Activated CD4-positive, alpha-beta T cell treated with anti-CD3 and anti-CD28 coated beads for 1 hour (primary cell): ENCODE results near the gene PDCL2.
A peak's percentile ranks its signal among the peaks of the same experiment; 100 is the strongest.
"Not testable (repeated sequence)": the region's sequence is repeated elsewhere in the genome, so short reads cannot be mapped to it uniquely, and the experiment has no call there.

Source experiments
- DNase-seq: peaks from one replicate; pipeline ENCODE4 v3.0.0-alpha.2; 2020

Gene PDCL2

DNA sequence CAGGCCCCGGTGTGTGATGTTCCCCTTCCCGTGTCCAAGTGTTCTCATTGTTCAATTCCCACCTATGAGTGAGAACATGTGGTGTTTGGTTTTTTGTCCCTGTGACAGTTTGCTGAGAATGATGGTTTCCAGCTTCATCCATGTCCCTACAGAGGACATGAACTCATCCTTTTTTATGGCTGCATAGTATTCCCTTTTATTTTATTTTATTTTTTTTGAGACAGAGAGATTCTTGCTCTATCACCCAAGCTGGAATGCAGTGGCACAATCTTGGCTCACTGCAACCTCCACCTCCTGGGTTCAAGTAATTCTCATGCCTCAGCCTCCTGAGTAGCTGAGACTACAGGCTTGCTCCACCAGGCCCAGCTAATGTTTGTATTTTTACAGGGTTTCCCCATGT, 9.3 kb downstream of the PDCL2 start:
- not testable (repeated sequence) for DNase-seq

DNA sequence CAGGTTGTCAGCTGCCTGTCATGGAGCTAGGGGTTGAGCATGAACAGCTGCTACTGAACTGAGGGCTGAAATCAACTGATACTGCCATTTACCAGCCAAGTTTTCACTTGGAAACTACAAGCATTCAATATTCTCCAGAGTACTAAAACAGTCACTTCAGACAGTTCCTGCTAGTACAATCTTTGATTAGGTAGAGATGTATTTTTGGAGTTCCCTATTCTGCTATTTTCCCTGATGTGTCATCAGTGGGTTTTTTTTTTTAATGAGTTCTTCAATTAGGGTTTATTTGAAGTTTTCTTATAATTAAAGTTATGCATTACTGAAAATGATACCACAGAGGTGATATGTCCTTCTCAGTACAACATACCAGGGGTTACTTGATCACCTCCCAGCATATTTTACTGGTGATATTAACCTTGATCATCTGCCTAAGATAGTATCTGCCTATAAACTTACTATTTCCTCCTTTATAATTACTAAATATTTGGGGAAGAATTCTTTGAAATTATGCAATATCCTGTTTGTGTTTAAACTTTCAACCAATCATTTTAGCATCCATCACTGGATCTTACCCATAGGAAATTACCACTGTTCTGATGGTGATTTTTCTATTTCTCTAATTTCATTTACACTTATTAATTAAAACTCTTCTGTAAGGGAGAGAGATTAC, 13.6 kb downstream of the PDCL2 start:
- DNase-seq, result no peak

DNA sequence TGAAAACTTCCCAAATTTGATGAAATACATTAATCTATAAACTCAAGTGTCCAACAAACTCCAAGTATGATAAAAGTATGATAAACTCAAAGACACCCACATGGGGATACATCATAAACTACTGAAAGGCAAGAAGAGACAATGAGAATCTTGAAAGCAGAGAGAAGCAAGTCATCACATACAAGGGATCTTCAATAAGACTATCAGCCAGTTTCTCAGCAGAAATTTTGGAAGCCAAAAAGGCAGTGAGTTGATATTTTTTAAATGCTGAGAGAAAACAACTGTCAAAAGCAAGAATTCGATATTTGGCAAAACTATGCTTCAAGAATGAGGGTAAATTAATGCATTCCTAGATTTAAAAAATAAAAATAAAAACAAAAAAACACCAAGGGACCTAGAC, 16.5 kb downstream of the PDCL2 start:
- no peak for DNase-seq

DNA sequence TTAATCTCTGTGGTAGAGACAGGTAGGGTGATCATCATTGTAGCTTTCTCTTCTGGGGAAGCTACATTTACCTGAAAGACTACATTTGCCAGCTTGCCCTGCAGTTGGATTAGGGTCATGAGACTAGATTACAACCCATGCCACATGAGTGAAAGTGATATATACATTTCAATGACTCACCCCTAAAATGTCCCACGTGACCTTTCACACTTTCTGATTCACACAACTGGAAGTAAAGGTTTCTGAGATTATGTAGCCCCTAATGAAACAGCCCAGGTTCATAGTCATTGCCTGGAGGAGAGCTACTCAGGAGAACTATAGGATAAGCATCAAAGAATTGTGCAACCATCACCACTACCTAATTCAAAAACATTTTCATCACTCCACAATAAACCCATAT, 17.8 kb downstream of the PDCL2 start:
- DNase-seq, result no peak

DNA sequence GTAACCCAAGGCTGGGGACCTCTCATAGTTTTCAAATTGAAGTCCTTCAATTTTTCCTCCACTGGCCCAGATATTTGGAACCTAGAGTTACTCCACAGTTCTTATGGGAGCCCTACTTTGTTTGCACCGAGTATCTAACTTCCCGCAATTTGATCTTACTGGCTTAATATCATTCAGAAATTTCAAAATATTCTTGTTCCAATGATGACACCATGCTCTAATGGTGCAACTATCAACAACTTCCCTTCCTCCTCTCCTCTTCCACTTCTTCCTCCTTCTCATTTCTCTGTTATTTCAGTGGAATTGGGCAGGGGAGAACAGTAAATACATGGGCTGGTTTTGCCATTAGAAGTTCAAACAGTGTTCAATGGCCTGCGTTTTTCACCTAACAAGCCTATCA, 20.2 kb downstream of the PDCL2 start:
- DNase-seq, result no peak

DNA sequence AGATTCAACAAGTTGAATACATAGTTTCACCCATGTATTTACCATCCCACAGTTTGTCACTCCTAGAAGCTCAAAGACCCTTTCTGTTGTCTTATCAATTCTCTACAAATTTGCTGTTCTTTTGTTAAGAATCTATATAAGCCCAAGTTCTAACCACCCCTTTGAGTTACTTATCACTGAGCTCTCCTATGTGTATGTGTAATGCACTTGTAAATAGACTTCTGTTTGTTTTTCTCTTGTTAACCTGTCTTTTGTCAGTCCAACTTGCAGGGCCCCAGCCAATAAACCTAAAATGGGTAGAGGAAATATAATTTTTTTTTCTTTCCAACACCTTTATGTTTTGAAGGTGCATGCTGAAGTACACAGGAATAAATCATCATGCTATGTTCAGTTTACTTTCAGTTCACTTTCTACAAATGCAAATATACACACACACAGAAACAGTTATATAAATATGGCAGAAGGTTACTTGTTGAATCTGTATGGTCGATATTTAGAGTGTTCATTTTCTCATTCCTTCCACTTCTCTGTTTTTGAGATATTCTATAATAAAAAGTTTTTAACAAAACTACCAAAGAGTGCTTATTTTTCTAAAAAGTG, 23.0 kb downstream of the PDCL2 start:
- DNase-seq, result no peak

DNA sequence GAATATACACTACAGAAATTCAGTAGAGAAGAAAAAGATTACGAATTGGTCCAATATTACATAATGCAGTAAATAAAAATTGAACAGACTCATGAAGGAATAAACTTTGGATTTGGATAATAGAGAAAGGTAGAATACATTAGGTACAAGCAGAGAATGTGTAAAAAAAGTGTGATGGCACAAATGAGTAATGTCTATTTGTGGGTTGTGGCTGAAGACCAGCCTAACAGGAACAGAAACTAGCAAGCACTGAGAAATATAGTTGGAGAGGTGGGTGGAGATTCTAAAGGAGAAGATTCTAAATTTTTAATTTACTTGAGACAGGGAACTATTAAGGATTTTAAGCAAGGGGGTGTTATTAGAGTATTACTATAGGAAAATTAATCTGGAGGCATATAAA, 30.2 kb downstream of the PDCL2 start:
- DNase-seq, result no peak

DNA sequence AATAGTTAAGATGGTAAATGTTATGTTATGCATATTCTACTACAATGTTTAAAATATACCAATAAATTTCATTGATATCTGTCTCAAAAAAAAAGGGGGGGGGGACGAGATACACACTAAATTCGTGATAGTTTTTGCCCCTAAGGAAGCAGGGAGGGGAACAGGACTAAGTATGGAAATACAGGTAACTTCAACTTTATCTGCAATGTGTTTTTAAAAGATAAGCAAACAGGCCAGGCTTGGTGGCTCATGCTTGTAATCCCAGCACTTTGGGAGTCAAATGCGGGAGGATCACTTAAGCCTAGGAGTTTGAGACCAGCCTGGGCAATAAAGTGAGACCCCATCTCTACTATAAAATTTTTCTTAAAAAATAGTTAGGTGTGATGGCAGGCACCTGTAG, 31.9 kb downstream of the PDCL2 start:
- DNase-seq, result no peak

DNA sequence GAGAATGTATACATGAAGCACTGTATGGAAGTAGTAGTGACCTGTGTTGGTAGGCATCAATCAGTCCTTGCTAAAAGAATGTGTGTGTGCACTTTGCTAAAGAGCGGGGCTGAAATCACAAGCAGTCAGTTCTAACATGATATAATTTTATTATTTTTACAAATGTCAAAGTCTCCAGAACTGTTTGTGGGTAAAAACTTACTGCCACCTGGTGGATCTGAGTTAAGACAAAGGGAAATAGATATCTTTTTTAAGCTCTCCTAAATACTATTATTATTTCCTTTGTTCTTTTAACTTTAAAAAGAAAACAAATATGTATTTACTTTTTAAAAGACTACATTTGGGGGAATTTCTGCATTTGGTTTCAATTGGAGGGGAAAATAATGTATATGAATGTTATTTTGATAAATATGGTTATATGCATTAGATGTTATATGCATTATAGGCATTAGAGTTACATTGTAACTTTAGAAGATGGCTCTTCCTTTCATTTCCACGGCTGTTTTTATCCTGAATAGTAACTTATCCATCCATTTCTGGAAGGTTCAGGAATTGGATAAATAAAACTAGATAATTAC, 37.5 kb downstream of the PDCL2 start:
- DNase-seq, result no peak

DNA sequence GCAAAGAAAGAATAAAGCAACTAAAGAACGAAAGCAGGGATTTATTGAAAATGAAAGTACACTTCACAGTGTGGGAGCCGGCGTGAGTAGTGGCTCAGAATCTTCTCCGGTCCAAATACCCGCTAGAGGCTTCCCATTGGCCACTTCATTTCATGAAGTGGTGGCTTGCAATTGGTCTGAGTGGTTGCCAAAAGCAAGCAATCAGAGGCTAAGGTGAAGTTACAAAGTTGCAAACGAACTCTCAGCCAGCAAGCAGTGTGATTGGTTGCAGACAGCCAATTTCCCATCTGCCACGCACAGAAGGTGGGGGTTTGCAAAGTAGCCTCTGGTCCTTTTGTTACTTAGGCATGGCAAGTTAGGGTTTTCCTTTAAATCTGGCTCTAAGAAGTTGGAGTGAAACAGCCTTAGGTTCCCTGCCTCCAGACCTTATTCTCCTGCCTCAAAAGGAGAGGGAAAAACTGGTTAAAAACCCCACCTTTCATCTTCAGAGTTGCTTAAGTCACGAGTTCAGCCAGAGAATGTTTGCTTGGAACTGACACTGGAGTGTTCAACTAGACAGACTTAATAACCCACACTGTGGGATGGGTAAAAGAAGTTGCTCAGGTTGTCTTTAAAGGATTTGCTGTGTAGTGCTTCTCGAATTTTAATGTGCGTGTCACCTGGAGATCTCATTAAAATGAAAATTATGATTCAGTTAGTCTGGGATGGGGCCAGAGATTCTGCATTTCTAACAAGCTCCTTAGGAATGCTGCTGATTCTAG, 38.4 kb downstream of the PDCL2 start:
- DNase-seq, result no peak

DNA sequence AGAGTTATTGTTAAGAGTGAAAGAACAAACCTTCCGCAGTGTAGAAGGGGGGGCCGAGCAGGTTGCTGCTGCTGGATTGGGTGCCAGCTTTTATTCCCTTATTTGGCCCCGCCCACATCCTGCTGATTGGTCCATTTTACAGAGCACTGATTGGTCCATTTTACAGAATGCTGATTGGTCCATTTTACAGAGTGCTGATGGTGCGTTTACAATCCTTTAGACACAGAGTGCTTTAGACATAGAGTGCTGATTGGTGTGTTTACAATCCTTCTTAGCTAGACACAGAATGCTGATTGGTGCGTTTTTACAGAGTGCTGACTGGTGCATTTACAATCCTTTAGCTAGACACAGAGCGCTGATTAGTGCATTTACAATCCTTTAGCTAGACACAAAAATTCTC, 40.1 kb downstream of the PDCL2 start:
- not testable (repeated sequence) for DNase-seq

DNA sequence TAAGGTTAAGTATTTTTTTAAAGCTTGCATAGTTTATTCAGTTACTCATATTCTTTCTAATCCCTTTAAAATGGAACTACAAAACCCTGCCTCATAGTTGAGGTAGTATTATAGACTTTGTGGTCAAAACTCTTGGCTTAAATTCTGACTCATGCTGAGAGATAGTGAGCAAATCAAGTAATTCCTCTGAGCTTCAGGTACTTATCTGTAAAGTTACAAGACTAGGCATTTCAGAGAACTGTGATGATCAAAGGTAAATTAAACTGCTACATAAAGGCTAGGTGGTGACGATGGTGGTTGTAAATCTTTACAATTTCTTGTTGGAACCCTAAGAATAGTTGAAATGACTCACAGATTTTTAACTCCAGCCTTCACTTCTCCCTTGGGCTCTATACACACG, 42.2 kb downstream of the PDCL2 start:
- no peak for DNase-seq

DNA sequence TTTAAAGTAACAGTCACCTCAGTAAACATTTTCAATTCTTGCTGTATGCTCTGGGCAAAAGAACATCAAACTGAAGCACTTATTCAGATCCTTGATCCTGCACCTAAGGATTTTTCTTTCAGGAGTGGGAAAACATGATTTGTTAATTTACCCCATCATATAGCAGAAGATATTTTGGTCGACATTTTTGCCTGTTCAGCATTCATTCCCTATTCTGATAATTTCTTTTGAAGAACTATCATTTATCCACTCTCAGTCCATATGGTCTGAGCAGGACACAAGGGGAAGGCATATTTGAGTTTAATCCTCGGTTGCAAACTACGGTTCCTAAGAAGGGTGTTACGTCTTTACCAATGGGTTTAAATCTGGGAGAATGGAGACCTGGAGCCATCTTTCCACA, 44.1 kb downstream of the PDCL2 start:
- no peak for DNase-seq

DNA sequence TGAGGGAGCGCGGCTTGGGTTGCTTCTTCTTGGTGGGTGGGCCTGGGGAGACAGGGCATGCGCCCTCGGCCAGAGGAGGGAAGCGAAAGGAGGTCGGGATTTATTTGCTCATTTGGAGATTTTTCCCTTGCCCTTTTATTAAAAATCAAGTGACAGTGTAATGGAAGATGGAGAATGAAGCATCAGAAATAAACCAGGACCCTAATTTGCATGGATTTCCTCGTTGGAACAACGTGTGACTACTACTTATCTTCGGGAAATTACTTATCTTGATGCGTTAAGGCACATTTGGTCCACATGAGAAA, 44.6 kb downstream of the PDCL2 start:
- no peak for DNase-seq

DNA sequence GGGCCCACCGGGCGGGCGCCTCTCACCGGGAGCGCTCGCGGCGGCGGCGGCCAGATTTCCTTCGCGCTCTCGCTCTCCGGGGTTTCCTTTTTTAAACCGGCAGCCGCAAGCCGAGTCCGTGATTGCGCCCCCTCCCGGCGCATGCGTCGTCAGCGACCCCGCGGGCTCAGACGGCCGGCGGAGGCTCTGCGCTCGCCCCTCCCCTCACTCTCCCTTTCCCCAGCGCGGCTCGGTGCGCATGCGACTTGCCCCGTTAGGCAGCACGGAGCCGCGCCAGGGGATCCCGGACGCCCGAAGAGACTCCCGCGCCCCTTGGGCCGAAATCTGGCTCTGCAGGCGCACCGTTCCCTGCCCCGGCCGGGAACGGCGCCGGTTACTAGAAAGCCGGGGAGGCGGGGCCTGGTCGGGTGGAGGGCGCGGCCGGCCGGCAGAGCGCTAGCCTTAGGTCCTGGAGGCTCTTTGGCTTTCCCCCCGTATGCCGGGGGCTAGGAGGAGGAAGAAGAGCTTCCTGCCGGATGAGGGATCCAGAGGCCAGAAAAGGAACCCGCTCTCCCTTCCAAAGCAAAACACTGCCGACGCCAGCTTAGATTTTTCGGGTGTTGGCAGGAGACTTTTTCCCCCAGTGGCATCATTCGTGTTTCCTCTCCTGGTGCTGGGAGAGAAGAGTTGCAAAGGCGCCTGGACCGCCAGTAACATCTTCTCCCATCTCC, 45.1 kb downstream of the PDCL2 start, which contains the start of gene CLOCK:
Gene CLOCK, minus strand, starts transcription at position 154 of the 710 bp plus-strand sequence. CDS start 64,124 bp downstream, outside the sequence.
- DNase-seq, result peak; percentile 78

DNA sequence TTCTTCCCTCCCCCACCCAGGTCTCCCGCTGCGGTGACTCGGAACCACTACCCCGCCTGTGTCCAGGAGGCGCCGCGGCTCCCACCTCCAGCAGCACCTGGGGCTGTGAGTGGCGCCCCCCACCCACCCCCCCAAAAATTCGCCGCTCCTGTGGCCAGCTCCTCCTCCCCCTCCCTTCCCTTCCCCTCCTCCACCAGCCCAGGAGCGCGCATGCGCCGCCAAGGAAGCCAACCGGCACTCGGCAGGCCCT, 45.6 kb downstream of the PDCL2 start:
- DNase-seq, result no peak

DNA sequence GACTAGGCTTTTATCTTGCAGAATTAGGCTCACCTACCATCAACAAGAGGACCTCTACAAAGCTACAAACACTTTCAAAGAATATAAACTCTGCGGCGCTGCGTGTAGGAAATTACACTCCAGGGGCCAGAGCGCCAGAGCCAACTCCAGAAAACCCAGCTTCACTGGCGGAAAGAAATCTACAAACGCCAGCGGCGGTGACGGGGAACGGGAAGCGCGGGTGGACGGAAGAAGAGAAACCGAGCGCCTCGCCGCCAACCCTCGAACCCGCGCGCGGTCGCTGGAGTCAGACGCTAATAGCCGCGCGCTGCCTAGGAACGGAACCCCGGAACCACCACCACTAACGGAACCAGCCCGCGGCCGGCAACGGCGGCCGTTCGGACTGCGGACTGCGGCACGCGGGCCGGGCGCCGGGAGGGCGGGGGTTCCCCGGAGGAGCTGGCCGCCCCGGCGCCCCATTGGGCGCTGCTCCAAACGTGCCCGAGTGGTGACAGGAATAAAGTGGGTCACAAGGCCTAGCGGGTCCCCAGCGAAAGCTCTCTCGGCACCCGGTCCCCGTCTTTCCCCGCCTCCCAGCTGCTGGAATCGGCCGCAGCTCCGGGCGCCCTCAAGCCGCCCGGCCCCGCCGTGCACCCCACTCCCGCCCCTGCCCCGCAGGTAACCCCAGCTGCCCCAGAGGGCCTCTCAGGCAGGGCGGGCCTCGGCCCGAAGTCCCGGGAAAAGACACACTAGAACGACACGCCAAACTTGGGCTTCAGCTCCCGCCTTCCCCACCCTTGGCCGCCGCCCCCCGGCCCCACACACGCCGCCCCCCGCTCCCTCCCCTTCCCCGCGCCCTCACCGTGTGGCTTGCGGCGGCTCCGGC, 46.2 kb downstream of the PDCL2 start:
- peak; percentile 32 for DNase-seq

DNA sequence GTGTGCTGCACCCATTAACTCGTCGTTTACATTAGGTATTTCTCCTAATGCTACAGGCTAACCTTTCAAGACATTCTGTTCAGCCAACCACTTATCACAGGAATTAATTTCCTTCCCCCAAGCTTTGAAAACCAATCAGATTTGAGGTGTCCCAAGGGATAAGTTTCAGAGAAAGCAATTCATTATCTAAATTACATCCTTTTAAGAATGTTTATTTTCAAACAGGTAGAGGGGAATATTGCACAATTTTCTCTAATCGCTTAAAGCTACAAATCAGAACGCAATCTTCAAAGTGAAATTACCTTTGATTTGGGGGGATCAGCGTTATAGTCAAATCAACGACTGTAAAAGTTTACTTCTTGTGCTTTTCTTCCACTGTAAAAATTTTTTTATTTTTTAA, 46.9 kb downstream of the PDCL2 start:
- DNase-seq, result no peak

DNA sequence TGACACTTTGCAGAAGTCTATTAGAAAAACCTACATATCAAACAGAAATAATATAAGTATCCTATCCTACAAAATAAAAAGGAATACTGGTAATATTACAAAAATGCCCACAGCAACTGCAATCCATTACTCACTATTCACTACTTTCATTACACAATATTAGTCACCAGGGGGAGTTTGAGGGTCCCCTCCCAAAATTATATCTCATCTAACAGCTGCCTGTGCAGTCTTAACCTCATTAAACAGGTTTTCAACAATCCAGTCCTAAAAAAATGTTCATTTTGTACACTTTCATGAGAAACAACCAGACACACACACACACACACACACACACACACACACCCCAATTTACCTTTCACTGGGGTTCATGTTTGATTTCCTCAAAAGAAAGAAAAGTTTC, 48.2 kb downstream of the PDCL2 start:
- no peak for DNase-seq

DNA sequence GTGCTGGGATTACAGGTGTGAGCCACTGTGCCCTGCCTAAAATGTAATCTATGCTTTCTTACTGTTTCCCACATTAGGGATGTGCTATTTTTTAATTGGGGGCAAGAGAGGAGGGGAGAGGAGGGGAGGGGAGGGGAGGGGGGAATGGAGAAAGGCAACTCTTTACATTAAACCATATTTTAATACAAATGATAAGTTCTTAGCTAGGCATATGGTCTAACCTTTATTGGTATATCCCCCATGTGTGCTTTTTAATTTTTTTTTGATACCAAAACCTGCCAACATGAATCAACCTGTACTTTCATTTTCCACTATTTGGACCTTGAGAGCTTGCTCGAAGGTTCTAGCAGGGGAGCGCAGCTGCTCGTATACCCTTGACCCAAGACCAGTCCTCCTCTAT, 51.8 kb downstream of the PDCL2 start:
- no peak for DNase-seq

DNA sequence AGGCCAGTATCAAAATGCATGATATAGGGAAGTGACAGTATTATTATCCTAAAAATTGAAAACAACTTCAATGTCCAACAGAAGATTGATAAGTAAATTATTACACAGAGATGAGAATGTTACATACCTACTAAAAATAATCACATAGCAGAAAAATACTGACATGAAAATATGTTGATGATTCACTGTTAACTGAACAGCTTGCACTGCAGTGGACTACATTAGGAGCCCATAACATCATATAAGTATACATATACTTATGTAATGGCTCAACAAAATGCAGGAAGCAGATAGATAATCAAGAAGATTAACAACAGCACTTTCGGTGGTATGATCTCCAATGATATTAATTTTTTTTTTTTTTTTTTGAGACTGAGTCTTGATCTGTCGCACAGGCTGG, 52.4 kb downstream of the PDCL2 start:
- DNase-seq, result no peak

DNA sequence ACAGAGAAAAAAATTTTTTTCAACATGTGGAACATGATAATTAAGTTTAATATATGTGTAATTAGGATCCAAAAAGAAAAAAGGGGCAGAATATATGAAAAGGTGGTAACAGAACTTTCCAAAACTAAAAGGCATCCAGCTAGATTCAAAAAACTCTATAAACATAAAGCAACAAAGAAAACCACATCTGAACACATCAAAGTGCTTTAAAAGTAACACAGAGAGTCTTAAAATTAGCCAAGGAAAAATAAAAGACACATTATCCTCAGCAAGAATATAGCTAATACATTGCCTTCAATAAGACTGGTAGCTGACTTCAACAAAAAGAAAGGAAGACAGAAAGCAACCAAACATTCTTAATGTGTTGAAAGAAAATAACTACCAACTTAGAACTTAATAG, 53.5 kb downstream of the PDCL2 start:
- no peak for DNase-seq

DNA sequence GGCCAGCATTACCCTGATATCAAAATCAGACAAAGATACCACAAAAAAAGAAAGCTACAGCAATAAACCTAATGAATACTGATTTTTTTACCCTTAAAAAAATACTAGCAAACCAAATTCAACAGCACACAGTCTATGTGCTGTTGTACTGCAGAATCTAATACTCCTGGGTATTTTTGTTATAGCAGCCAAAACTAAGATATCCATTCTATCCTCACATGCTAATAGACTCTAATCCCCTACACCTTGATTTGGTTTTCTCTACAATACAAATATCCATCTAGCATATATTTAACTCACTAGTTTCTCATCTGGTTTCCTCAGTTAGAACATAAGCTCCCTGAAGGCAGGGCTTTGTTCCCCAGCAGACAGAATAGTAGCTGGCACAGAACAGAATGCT, 57.7 kb downstream of the PDCL2 start:
- DNase-seq, result no peak
